SK-N-SH (cell line): ENCODE measurements around the gene ZMIZ1.

Experiments
- CTCF ChIP-seq: fragments of 200-600 bp; sonication (generic); IDR thresholded peaks from 2 replicates; pipeline ENCODE4 v1.6.1; 2017; ENCODE audit warnings: antibody characterized with exemption, mild to moderate bottlenecking, moderate library complexity
- ELF1 ChIP-seq: IDR thresholded peaks from 2 replicates; pipeline ENCODE4 v1.4.0; 2012
- EZH2phosphoT487 ChIP-seq: fragments of 200-600 bp; sonication (generic); IDR thresholded peaks from 2 replicates; pipeline ENCODE4 v1.6.1; 2017; ENCODE audit warnings: low read depth, mixed run types, mild to moderate bottlenecking, antibody characterized with exemption, moderate library complexity, borderline replicate concordance
- MEF2A ChIP-seq: IDR thresholded peaks from 2 replicates; pipeline ENCODE4 v1.4.0; 2012; ENCODE audit warnings: low read depth, borderline replicate concordance
- RAD21 ChIP-seq: IDR thresholded peaks from 2 replicates; pipeline ENCODE4 v1.6.1; 2012; ENCODE audit warnings: mild to moderate bottlenecking, low read length
- SIN3A ChIP-seq: IDR thresholded peaks from 2 replicates; pipeline ENCODE4 v1.6.1; 2012; ENCODE audit warnings: low read depth, mild to moderate bottlenecking, low read length, moderate library complexity, borderline replicate concordance
- TAF1 ChIP-seq: IDR thresholded peaks from 2 replicates; pipeline ENCODE4 v1.6.1; 2012; ENCODE audit warnings: low read depth, mild to moderate bottlenecking, low read length, moderate library complexity, borderline replicate concordance
- USF1 ChIP-seq: IDR thresholded peaks from 2 replicates; pipeline ENCODE4 v1.4.0; 2012; ENCODE audit warnings: low read depth, borderline replicate concordance

- TF ChIP-seq CTCF (no peak), USF1 (no peak), ELF1 (no peak), TAF1 (no peak), RAD21 (no peak), EZH2phosphoT487 (no peak), MEF2A (no peak), SIN3A (no peak)
Measured at GRCh38 chr10:79060641-79061255, 8.0 kb upstream of the ZMIZ1 start.
